Measurements from ENCODE around the gene RNF38.
"Not testable (repeated sequence)": the region's sequence is repeated elsewhere in the genome, so short reads cannot be mapped to it uniquely, and the experiment has no call there.

The RNF38 gene

DNA sequence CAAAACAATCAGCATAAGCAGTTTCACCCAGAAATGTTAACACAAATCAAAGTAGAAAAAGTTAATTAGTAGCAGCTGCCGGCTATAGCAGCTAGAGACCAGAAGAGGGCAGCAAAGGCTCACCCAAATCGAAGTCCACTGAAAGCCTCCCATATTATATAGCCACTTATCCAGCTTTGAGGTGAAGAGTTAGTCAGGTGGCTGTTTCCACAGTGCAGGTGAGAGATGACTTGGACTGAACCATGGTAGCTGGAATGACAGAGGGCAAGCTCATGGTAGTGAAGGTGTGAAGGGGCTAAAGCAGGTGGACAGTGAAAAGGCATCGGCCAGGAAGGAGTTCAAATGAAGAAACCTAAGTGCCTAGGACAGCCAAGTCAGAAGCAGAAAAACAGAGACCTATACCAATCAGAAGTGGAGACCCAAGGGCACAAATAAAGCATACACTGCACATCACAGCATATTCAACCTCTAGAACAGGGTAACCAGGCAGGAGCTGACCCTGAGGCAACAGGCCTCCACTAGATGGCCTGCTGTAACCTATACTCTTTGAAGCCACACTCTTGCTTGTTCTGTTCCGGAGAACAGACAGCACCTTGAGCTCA, 7.2 kb upstream of the RNF38 start:
- DNase-seq (ENCODE audit: low spot score) = peak; percentile 78

DNA sequence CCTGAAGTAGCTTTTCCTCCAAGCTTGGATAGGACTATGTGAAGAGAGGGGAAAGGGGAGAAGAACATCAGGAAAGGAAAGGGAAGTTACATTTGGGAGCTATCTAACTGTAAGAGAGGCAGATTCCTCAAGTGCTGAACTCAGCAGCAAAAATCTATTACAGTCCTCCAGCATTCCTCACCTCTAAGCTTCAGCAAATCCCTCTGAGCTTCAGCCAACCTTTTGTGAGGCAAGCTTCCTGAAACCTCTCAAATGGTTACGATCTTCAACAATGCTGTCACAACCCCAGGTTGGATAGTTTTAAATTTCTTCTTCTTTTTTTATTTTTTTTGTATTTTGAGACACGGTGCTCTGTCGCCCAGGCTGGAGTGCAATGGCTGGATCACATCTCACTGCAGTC, 2.5 kb upstream of the RNF38 start:
- no peak for DNase-seq (ENCODE audit: low spot score)

DNA sequence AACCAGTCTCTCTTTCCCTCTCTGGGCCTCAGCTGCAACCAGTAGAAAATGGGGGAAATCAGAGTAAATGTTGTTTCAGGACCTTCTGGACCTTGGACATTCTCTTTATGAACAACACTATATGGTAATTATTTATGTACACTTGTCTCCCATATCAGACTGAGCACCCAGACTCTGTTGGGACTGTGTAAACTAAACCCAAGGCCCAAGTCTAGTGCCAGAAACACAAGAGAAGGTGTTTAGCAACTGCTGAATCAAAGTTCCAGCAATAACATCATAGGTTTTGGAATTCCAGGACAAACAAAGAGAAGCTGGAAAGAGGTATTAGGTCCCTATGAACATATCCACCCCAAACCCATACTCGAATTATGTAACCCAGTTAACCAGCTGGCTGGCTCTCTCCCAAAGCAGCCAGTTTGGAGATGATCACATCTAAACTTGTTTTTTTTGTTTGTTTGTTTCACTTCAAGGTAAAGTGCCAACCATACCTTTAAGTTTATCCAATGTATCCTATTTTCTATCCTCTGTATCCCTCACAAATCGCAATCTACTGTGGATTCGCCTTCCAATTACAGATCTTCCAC, 1.9 kb upstream of the RNF38 start:
- DNase-seq (ENCODE audit: low spot score) = no peak

DNA sequence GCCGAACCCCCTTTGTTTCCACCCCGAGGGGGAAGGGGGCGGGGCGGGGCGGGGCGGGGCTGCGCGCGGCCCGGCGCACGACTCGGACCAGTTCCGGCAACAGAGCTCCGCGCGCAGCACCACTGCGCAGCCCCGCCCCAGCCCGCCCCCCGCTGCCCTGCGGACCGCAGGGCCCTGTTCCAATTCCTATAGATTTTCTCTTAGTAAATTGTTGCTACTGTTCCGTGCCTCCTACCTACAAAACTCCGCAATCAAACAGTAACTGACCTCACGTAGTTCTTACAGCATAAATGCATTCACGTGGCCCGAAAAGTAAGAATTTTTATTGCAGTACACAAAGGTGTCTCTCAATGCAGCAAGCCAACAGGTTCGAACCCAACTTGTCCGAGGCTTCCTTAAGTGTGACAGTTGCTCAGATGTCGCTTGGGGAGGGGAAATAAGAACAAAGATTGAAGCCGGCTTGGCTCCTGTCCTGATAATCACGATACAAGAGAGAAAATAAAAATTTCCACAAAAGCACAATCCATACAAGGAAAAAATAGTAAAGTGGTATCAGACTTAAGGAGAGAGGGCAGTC, 1.2 kb upstream of the RNF38 start:
- DNase-seq (ENCODE audit: low spot score) = peak; percentile 93

DNA sequence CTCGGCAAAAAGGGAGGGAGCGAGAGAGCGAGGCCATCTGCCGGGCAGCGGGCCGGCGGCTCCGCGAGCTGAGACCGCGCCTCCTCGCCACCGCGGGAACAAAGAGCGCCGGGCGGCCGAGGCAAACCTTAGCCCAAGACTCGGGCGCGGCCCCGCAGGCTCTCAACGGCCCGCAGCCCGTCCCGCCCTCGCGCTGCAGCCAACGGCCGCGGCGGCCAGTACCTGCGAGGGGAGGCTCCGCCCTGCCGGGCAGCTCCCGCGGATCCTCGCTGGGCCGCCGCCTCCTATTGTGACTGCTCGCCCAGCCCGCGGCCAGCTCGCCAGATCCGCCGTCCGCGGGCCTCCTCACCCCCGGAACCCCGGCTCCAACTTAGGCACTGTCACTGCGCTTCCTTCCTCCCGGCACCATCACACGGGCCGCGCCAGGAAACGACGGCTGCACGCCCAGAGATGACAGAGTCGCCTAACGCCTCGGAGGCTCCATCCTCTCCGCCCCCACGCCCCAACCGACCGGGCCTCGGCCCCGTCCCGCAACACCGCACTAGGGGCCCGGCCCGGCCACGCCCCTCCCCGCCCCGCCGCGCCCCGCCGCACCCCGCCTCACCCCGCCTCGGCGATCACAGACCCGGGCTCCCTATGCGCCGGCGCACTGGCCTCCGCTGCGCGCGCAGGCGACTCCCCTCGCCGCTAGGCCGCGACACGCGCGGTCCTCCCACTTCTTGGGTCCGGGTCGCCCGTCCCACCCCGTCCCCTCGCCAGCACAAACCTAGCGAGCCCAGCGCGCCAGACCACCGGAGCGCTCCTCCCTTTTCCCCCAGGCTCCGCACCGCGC, 479 bp upstream of the RNF38 start:
- DNase-seq (ENCODE audit: low spot score) = peak; percentile 92

DNA sequence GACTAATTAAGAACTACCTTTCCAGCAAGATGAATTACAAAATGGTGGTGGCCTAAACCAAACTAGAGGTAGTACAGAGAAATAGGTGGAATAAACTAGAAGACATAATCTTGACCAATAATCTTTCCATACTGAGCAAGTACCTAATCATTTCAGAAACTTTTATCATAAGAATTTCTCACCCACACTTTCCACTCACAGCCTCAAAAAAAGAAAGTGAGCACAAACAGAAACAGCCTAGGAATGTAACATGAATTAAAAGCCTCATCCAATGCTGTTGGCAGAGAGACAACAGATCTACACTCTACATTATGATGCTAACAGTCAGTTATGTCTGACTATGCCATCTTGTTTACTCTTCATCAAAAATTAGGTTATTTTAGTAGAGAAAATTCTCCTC, 1.3 kb downstream of the RNF38 start:
- DNase-seq (ENCODE audit: low spot score) = no peak

DNA sequence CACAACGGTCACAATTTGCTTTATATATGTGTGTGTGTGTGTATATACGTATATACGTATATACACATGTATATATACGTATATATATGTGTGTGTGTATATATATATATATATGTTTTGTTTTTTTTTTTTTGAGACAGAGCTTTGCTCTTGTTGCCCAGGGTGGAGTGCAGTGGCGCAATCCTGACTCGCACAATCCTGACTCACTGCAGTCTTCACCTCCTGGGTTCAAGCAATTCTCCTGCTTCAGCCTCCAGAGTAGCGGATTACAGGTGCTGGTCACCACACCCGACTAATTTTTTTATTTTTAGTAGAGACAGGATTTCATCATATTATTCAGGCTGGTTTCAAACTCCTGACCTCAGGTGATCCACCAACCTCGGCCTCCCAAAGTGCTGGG, 3.1 kb downstream of the RNF38 start:
- no peak for DNase-seq (ENCODE audit: low spot score)

DNA sequence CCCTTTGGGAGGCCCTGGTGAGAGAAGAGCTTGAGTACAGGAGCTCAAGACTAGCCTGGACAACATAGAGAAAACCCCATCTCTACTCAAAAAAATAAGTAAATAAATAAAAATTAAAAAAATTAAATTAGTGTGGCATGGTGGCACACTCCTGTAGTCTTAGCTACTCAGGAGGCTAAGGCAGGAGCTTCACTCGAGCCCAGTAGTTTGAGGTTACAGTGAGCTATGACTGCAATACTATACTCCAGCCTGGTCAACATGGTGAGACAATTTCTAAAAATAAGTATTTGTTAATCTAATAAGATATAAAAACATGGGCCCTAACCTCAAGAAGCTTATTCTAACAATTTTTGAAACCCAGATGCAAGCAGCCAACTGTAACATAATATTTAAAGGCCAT, 7.6 kb downstream of the RNF38 start:
- no peak for DNase-seq (ENCODE audit: low spot score)

DNA sequence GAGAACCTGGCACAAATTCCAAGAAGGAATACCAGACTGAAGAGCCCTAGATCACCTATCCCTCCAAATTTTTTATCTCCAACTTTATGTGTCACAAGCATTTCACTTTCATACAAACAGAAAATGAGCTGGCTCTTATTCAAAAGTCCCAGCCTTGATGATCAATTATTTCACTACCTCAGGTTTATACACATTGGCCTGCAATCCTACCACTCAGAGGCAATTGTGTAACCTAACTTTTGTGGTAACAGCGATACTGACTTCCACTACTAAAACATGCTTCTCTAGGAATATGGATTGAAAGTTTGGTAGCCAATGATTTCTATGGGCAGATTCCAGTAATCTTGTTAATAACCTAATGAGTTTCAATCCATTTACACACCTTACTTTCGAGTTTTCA, 10.5 kb downstream of the RNF38 start:
- no peak for DNase-seq (ENCODE audit: low spot score)

DNA sequence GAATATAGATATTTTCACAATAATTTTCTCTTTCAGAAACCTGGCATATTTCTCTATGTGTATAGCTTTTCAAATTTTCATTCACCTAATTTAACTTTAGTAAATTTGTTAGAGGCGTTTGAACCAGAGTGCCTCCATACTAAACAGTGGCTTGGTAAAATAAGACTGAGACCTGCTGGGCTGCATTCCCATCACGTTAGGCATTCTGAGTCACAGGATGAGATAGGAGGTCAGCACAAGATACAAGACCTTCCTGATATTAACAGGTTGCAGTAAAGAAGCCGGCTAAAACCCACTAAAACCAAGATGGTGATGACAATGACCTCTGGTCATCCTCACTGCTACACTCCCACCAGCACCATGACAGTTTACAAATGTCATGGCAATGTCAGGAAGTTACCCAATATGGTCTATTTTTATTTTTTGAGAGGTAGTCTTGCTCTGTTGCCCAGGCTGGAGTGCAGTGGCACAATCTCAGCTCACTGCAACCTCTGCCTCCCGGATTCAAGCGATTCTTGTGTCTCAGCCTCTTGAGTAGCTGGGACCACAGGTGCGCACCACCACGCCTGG, 13.6 kb downstream of the RNF38 start:
- not testable (repeated sequence) for DNase-seq (ENCODE audit: low spot score)

DNA sequence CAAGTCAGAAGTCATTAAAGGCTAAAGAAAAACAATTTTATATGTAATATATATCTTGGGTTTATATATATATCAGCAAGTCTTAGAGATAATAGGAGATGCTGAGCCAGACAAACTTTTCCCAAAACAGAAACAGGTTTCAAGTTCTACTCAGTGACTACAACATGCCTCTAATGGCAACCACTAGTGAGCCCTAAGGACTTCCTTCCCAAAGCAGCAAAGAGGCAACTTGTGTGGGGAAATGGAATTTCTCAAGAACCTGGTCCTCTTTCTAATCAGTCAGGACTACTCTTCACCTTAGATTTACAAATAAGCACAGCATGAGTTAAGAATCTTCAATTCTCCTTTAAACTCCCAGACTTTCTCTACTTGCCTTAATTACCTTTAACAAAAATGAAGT, 17.6 kb downstream of the RNF38 start:
- no peak for DNase-seq (ENCODE audit: low spot score)

DNA sequence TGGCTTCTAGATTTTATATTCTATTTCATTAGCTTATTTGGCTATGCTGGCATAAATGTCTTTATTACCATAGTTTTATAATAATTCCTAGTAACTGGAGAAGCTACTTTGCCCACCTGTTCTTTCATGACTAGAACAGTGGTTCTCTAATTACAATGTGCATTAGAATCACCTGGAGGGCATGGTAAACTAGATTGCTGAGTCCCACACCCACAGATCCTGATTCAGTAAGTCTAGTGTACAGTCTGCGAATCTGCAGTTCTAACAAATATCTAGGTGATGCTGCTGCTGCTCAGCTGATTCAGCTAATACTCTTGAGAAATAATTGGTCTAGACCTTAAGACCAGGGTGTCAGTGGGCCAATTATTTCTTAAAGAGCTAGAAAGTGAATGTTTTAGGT, 35.5 kb downstream of the RNF38 start:
- DNase-seq (ENCODE audit: low spot score) = no peak

DNA sequence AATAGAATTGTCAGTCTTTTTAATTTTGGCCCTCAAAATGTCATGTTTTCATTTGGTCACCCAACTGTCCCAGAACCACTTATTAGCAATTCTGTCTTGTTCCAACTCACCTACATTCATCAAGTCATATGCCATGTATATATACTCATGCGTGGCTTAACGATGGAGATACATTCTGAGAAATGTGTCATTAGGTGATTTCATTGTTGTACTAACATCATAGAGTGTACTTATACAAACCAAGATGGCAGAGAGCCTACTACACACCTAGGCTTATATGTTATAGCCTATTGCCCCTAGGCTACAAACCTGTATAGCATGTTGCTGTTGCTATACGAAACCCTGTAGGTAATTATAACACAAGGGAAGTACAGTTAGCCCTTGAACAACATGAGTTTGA, 36.6 kb downstream of the RNF38 start:
- DNase-seq (ENCODE audit: low spot score) = no peak

DNA sequence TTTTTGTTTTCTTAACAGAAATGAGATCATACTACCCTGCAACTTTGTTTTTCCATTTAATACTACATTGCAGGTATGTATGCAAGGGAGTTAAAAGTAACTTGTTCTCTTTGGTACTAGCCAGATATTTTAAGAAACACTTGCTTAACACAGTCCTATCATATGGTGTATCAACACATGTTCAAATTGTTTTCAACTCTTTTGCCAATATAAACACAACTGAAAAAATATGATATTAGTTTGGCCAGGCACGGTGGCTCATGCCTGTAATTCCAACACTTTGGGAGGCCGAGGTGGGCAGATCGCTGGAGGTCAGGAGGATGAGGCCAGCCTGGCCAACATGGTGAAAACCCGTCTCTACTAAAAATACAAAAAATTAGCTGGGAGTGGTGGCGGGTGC, 41.6 kb downstream of the RNF38 start:
- DNase-seq (ENCODE audit: low spot score) = no peak

DNA sequence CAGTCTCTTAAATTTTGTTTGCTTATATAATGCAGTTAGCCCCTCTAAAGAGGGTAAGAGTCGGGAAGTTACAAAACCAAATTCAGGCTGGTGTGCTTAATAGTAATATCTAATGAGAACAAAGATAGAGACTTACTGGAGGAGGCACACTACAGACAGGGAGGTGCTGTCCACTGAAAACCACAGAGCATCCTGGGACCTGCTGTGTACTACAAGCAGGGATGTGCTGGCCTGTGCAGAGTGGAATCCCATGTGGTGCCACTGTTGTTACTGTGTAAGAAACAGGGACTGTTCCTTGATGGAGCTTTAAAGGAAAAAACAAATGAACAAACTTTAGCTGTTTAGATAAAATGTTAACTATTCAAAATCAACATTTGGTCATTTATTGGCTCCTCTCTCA, 42.4 kb downstream of the RNF38 start:
- DNase-seq (ENCODE audit: low spot score) = no peak

DNA sequence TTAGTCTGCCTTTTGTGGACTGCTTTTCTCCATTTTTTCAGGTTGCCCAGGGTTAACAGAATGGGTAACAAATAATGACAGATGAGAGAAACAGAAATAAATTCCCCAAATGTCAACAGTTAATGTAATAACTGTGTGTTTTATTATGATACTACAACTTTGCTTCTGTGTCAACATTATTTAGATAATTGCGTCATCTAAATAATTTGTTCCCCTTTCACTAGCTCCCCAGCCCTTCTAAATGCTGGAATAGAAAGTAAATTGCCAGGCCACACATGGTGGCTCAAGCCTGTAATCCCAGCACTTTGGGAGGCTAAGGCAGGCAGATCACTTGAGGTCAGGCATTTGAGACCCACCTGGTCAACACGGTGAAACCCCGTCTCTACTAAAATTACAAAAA, 53.5 kb downstream of the RNF38 start:
- no peak for DNase-seq (ENCODE audit: low spot score)

DNA sequence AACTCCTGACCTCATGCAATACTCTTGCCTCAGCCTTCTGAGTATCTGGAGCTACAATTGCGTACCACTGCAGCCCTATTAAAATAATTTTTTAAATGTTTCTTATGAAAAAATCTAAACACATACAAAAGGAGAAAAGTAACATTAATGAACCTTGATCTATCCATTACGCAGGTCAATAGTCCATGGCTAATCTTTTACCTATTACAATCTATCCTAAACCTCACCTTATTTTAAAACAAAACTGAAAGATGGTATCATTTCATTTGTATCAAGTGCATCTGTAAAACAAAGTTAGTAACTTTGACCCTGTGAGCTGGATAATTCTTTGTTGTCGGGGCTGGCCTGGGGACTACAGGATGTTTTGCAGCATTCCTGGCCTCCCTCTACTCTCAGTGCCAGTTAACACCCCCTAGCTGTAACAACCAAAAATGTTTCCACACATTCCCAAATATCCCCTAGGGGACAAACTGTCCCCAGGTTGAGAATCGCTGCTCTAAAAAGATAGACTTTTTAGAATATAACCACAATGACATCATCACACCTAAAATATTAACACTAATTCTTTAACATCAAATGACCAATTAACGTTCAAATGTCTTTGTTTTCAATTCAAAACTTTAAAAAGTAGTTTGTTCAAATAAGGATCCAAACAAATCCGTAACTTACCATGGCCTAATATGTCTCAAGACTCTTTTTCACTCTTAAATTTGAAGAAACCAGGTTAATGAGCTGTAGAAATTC, 54.8 kb downstream of the RNF38 start:
- no peak for DNase-seq (ENCODE audit: low spot score)

DNA sequence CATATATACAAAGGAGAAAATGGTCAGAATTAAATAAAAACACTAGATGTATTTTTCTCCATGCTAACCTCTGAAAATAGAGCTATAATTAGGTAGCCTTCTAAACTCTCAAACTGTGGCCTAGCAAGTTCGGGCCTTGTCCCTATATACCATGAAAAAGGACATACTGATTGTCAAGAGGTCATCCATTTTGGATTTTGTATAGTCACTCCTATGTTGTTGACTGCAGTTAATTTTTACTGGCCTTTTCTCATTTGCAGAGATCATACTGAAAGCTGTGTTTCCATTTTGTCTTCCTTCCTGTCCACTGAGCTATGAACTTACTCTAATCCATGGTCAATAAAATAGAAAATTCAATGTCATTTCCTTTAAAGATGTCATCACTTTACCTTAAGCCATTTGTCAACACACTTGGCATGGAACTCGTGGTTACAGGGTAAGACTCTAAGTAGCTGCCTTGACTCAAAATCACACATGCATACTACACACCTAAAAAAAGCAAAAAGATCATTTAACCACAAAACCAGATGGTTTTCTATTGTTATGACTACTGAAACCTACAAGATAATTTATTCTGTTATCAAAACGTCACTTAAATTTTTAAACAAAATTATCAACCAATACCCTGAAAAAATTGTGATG, 58.0 kb downstream of the RNF38 start:
- no peak for DNase-seq (ENCODE audit: low spot score)

DNA sequence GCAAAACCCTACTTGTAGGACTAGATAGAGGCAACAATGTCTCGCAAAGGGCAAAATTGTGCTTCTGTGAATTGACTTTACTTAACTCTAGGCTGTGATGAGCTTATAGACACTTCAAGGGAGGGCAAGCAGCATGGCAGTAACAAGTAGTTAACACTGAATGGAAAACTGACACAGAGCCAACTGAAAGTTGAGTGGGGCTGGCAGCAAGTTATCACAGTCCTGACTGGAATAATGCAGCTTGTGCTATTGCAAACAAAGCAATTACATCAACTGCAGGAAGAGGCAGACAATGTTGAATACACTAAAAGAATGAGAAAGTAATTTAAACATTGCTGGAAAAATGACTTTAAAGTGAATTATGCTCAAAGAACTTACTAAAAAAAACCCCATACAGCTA, 62.2 kb downstream of the RNF38 start:
- no peak for DNase-seq (ENCODE audit: low spot score)

DNA sequence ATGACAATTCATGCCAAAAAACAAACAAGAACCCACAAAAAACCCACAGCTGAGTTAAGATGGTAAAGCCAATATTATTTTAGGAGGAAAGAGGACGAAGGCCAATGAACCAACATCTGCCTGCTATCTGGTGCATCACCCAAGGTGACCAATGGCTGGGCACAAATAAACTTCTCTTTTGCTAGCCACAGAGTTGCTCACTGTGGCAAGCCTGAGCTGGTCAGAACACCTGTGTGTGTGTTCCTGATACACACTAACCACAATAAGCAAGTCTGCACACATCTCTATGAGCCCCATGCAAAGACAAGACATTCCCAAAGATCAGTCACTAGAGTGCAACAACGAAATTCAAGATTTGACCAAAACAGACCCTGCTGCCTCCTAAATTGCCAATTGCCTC, 63.1 kb downstream of the RNF38 start:
- DNase-seq (ENCODE audit: low spot score) = no peak

DNA sequence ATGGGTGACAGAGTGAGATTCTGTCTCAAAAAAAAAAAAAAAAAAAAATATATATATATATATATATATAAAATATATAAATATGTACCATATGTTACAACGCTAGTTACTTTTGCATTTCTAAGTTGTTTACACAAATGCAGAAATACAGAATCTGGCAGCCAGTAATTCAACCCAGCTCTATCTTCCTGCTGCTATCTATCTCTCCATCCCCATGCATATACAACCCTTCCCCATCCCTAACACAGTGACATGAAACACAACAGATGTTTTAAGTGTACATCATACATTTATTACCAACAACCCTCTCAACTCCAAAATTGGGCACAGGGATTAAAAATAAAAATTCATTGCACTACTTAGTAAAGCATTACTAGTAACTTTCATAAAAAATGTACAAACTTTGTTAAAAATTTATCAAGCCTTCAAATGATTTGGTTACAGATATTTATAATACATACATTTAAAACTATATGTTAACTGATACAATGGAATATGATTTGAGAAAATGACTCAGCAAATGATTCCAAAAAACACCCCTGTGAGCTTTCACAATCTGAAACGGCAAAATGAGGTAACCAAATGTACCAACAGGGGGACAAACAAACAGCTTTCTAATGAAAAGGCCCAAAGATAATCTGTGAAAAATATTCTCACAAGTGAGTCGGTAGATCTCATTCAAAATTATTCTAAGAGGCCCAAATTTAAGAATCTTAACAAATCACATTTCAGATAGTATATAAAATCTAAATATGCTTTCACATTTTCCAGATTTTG, 63.8 kb downstream of the RNF38 start:
- DNase-seq (ENCODE audit: low spot score) = no peak
